ENCODE data around the gene ACBD4. TPM values are rescaled to one million over a fixed set of nuclear protein-coding genes. Genes with fewer than 3 reads are reported as not detected.
A peak's percentile ranks its signal among the peaks of the same experiment; 100 is the strongest.

ACBD4 gene
- total and polyA plus RNA-seq, 2 of the 13 experiments (the other 11 are each of a cell fraction or from before 2014, with no cell fraction given): 16.1 to 26.9 TPM

DNA sequence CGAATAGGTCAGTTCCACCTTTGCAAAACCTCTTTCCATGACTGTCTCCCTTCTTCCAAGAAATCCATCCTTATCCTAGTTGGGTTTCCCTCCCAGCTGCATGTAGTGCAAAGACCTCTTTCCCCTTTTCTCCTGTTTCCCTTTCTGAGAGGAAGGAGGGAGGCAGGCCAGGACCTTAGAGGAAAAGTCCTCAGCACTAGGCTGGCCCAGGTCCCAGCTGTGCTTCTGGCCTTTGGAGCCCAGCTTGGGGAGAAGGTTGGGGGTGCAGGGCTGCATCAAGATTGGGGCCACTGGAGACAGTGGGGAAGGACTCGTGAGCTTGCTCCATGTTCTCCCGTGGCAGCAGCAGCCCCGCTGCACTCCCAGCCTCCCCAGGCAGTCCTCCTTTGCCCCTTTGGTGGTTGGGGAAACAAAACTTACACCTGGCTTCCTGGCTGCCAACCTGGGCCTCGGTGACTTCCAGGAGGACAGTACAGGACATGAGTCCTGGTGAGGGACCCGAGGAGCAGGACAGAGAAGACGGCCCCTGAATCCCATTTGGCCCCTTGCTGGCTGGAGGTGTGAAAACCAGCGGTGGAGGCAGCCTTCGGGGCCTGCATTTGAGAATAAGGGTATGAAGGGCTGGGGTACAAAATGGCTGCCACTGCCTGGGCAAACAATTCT lies 26.7 kb downstream of the ACBD4 start (continued):
- TF ChIP-seq POLR2G (IDR thresholded peaks at IDR 0.05; ENCODE audit: low read depth, low read length): no peak
- no peak for TF ChIP-seq ZNF251 (CRISPR knock-in tag; IDR thresholded peaks at IDR 0.05)
- no peak; the same call in 1 of the 2 replicates for TF ChIP-seq HES4 (CRISPR knock-in tag; IDR thresholded peaks at IDR 0.05; ENCODE audit: borderline replicate concordance)
- TF ChIP-seq MTA3 (CRISPR knock-in tag; IDR thresholded peaks at IDR 0.05): no peak
- no peak for TF ChIP-seq ZNF17 (CRISPR knock-in tag; IDR thresholded peaks at IDR 0.05)
- TF ChIP-seq FOXM1 (CRISPR knock-in tag; IDR thresholded peaks at IDR 0.05): no peak
- no peak for TF ChIP-seq ZNF615 (CRISPR knock-in tag; IDR thresholded peaks at IDR 0.05; ENCODE audit: borderline replicate concordance)
- no peak for TF ChIP-seq WIZ (CRISPR knock-in tag; IDR thresholded peaks at IDR 0.05)
- no peak for TF ChIP-seq ZNF619 (CRISPR knock-in tag; IDR thresholded peaks at IDR 0.05)
- TF ChIP-seq RBAK (CRISPR knock-in tag; IDR thresholded peaks at IDR 0.05): no peak
- no peak for TF ChIP-seq SYNCRIP (IDR thresholded peaks at IDR 0.05; ENCODE audit: insufficient read depth, low read depth, low read length)
- TF ChIP-seq PPARG (CRISPR knock-in tag; conservative IDR thresholded peaks at IDR 0.05): no peak
- no peak; the same call in 1 of the 2 replicates for TF ChIP-seq SMAD9 (CRISPR knock-in tag; IDR thresholded peaks at IDR 0.05)
- TF ChIP-seq KDM2A (CRISPR knock-in tag; IDR thresholded peaks at IDR 0.05; ENCODE audit: borderline replicate concordance, low read depth): peak; percentile 14
- TF ChIP-seq ZNF773 (CRISPR knock-in tag; IDR thresholded peaks at IDR 0.05; ENCODE audit: borderline replicate concordance): no peak
- TF ChIP-seq DR1 (CRISPR knock-in tag; IDR thresholded peaks at IDR 0.05): no peak
- TF ChIP-seq, protein P1, sequence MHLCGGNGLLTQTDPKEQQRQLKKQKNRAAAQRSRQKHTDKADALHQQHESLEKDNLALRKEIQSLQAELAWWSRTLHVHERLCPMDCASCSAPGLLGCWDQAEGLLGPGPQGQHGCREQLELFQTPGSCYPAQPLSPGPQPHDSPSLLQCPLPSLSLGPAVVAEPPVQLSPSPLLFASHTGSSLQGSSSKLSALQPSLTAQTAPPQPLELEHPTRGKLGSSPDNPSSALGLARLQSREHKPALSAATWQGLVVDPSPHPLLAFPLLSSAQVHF (CRISPR knock-in tag; IDR thresholded peaks at IDR 0.05): no peak
- no peak for TF ChIP-seq MYC (CRISPR knock-in tag; IDR thresholded peaks at IDR 0.05; ENCODE audit: borderline replicate concordance)
- no peak for TF ChIP-seq TOPORS (CRISPR knock-in tag; IDR thresholded peaks at IDR 0.05)
- TF ChIP-seq, protein P2, sequence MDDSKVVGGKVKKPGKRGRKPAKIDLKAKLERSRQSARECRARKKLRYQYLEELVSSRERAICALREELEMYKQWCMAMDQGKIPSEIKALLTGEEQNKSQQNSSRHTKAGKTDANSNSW (CRISPR knock-in tag; IDR thresholded peaks at IDR 0.05; ENCODE audit: borderline replicate concordance): no peak
- no peak for TF ChIP-seq SETDB1 (CRISPR knock-in tag; IDR thresholded peaks at IDR 0.05; ENCODE audit: borderline replicate concordance)
- no peak for TF ChIP-seq RBM39 (IDR thresholded peaks at IDR 0.05; ENCODE audit: low read depth, low read length, poor library complexity, severe bottlenecking)
- no peak for TF ChIP-seq ZNF180 (CRISPR knock-in tag; IDR thresholded peaks at IDR 0.05; ENCODE audit: borderline replicate concordance, low read depth)
- no peak for TF ChIP-seq ZNF383 (CRISPR knock-in tag; IDR thresholded peaks at IDR 0.05; ENCODE audit: borderline replicate concordance)
- no peak for TF ChIP-seq SMC3 (IDR thresholded peaks at IDR 0.05; ENCODE audit: low read length)
- TF ChIP-seq SP2 (CRISPR knock-in tag; IDR thresholded peaks at IDR 0.05): no peak
- no peak for TF ChIP-seq EP300 (IDR thresholded peaks at IDR 0.05; ENCODE audit: low read depth in 2 of 2, low read length in 2 of 2)
- TF ChIP-seq EP300 (CRISPR knock-in tag; IDR thresholded peaks at IDR 0.05; ENCODE audit: borderline replicate concordance): no peak
- TF ChIP-seq, protein P3, sequence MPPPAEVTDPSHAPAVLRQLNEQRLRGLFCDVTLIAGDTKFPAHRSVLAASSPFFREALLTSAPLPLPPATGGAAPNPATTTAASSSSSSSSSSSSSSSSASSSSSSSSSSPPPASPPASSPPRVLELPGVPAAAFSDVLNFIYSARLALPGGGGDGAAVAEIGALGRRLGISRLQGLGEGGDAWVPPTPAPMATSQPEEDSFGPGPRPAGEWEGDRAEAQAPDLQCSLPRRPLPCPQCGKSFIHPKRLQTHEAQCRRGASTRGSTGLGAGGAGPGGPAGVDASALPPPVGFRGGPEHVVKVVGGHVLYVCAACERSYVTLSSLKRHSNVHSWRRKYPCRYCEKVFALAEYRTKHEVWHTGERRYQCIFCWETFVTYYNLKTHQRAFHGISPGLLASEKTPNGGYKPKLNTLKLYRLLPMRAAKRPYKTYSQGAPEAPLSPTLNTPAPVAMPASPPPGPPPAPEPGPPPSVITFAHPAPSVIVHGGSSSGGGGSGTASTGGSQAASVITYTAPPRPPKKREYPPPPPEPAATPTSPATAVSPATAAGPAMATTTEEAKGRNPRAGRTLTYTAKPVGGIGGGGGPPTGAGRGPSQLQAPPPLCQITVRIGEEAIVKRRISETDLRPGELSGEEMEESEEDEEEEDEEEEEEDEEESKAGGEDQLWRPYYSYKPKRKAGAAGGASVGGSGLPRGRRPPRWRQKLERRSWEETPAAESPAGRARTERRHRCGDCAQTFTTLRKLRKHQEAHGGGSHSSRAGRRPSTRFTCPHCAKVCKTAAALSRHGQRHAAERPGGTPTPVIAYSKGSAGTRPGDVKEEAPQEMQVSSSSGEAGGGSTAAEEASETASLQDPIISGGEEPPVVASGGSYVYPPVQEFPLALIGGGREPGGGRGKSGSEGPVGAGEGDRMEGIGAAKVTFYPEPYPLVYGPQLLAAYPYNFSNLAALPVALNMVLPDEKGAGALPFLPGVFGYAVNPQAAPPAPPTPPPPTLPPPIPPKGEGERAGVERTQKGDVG (CRISPR knock-in tag; IDR thresholded peaks at IDR 0.05; ENCODE audit: borderline replicate concordance): 0 out of 2 replicates have a peak, but pooled peaks have one; percentile 34
